NCI-H2029 (cell line): ENCODE measurements around the gene SLC2A9.
A peak's percentile ranks its signal among the peaks of the same experiment; 100 is the strongest.

ENCODE experiments used
- DNase-seq: peaks from one replicate; lab custom pipeline; 2025; lab: John Stamatoyannopoulos, UW

Gene SLC2A9

DNA sequence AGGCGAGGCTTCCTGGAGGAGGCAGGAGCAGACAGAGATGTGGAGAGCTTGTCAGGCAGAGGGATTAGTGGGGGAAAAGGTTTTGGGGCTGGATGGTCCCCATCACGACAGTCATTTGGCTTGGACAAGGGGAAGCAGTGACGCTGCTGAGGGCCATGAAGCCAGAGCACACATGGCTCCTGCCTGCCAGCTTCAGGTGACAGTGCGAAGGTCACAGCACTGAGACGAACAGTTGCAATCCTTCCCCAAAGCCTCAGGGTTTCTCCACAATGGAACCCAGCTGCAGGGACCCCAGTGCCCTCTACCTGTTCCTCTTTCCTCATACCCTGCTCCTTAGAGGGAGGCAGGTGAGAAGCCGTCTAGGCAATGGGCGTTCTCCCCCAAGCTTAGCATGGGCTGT is 129.6 kb downstream of the SLC2A9 start:
- no peak for DNase-seq

DNA sequence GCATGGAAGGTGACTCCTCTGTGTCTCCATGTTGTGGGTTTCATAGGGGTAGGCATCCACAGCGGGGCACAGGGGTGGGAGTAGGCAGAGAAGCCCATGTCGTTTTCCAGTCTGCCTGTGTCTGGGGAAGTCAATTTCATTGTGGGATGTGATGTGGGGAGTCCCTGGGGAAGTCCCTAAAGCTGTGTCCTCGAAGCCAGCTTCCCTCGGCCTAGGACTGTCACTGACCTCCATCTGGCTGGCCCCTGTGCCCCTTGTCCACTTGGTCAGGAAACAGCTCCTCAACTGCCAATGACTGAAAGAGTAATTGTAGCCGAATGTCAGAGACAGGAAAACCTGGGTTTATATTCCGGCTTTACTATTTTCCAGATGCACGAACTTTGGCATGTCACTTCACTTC is 130.2 kb downstream of the SLC2A9 start:
- no peak for DNase-seq

DNA sequence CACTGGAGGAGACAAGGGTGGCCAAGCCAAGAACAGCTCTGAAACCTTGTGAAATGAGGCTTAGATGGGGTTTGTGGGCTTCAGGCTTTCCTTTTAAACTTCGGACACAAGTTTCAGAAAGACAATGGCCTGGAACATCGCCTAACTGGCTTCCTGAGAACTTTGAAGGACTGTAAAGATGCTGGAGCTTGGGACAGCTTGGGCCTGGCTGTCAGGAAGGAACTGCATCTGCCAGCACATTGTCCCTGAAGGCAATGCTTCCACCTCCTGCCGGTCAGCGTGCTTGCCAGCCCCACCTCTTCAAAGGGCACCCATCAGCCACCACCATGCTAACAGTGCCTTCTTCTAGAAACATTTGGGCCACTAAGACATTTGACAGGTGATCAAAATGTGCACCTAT is 132.0 kb downstream of the SLC2A9 start:
- no peak for DNase-seq

DNA sequence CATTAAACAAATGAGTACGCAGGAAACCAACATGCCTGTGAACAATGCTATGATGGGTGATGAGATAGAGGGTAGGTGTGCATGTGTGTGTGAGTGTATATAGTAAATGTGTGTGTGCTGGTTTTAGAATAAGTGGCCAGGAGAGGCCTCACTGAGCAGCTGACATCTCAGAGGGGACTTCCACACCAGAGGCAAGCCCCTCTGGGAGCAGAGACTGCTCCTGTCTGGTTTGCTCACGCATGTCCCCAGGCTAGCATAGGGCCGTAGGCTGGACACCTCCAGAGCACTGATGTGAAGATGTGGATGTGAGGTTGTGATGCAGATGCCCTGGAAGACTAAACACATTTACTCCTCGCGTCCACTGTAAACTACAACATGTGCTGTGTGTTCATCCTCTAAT is 135.3 kb downstream of the SLC2A9 start:
- no peak for DNase-seq

DNA sequence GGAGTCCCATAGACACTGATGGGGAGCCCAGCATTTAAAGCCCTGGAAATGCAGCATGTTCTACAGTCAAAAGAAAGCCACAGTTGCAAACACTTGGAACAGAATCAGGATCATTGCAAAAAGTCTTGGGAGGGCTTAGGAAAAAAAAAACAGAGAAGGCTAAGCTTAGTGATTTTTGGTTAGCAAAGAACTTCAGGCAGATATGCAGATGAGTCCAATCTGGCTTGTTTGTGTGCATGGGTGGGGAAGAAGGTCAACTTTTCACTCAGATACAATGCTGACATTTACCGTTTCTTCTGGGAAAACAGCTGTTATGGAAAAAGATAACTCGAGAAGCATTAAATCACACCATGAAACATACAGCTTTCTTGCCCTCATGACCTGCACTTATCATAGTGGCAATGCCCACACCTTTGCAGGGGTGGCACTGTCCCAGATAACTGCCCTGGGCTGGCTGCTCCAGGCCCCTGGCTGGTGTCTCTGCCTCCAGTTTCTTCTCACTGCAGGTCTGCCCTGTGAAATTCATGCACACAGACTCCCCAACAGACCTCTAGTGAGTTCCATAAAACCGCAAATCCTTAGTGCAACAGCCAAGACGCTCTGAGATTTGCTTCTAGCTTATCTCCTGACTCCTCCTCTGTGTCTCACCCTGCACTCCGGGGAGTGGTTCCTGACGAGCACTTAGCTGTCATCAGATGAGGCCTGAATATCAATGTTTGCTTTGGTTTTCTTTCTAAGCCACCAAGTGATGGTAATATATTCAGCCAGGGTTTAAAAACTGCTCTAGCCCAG is 140.7 kb downstream of the SLC2A9 start:
- DNase-seq, result no peak

DNA sequence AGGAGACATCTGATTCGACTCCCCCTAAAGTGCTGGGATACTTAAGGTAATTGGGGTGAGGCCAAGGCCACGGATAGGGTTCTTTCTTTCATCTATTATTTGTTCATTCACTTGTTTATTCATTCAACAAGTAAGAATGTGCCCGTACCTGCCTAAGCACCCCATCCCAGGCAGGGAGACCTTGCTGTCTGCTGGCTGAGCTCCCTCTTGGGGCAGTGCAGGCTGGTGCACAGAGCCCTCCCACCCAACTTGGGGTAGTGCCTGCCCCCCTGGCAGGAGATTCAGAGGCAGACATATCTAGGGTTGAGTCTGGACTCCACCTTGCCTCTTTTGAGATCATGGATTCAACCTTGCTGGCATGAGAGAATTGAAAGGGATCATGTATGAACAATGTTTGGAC is 144.2 kb downstream of the SLC2A9 start:
- DNase-seq, result no peak

DNA sequence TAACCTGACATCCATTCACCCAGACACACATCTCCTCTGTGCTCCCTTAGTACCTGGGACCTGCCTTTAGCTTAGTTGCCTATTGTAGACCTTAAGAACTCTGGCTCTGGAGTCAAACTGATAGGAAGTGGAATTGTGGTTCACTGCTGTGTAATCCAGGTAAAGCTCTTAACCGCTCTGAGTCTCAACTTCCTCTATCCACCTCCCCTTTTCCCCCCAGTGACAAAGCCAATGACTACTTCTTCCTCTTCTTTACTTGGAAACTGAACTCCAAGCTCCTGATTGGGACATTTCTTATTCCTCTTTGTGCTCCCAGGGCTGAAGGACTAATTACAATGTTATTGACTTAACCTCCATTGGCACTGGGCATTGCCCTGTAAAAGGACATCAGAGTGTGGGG is 145.8 kb downstream of the SLC2A9 start:
- no peak for DNase-seq

DNA sequence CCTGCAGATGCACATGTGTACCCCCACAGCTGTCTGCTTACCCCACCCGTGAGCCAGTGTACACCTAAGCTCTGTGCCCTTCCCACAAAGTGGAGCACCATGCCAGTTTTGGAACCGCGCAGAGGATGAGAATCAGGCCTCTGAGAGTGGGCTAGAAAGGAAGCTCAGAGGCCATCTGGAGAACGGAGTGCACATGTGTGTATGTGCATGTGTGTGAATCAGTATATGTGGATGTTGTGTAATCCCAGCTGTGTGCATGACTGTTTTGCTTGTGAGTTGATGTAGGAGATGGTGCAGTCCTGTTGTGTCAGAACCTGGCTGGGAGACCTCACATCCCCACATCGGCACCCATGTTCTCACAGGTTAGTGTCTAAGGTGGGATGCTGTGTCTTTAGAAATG is 146.9 kb downstream of the SLC2A9 start:
- no peak for DNase-seq

DNA sequence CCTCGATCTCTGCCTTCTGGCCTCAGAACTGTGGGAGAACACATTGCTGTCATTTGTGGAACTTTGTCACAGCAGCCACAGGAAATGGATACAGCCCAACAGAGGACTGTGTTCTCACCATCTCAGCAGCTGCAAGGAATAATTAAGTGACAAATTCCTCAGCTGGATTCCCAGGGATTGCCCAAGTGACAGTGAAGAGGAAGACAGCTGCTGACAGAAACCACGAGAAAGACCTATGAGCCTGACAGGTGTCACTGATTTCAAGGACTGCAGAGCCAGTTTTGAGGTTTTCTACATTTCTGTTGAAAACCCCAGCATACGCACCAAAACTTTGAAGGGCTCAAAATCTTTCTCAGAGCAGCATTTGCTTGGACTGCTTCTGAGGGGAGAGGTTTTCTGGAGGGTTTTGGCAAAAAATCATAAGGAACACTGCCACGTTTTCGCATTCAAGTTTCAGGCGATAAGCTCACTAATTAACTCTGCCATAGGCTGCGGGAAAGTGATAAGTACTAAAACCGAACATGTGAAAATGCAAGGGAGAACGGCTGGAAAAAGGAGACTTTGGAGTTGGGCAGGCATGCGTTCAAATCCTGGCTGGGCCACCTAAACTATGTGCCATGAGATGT is 151.0 kb downstream of the SLC2A9 start:
- no peak for DNase-seq

DNA sequence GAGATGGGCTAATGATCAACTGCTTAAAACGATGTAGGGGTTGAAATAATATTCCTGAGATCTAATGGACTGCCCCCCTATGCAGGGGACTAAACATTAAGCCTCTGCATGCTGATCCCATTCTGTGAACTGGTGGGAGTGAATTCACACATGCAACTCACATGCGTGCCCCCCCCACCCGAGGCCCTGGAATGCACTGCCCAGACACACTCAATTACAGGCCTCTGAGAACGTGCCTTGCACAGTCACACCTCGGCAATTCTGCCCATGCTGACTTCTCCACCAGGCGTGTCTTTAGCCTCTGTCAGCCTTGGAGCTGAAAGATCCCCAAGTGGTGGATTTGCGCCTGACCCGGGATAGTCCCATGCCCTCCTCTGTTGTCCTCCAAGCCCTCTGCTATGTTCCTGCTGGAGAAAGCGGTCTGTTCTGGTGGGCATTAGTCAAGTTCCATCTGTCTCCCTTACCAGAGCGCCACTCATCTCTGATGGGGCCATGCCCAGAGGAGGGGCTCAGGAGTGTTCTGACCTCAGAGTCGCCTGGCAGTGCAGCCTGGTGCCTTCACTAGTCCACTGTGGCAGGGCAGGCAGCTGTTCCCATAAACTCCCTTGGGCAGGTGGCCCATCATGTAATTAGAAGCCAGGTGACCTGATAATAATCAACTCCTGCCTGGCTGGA is 153.4 kb downstream of the SLC2A9 start:
- DNase-seq, result peak; percentile 80

DNA sequence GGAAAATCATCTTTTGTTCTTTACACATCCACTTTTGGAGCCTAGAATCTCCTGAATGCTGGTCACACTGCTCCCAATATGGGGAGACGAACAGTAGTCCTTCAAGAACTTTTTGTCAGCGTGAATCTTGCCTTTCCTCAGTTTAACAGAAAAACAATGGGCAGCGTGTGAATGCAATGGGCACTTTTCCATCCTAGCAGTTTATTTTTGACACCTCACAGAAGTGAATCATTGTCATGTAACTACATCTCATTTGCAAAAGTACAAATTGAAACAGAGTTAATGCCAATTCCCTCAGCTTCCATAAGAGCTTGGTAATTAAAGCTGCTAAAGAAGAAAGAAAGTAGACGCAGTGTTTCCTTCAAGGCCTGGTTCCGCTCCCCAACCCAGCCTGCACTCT is 154.4 kb downstream of the SLC2A9 start:
- DNase-seq, result no peak

DNA sequence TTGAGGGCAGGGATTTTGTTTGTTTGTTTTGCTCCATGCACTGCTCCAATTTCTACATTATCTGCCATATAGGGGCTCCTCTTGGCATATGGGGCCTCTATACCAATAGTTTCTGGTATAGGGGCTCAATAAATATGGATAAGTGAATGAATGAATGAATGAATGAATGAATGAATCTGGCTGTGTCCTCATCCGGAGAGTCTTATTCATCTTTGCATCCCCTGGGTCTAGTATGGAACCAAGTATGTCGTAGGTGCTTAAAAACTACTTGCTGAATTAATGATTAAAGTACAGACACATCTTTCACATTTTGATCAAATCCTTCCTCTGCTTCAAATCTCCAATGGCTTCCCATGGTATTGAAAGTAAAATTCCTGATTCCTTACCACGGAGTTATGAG is 159.7 kb downstream of the SLC2A9 start:
- no peak for DNase-seq

DNA sequence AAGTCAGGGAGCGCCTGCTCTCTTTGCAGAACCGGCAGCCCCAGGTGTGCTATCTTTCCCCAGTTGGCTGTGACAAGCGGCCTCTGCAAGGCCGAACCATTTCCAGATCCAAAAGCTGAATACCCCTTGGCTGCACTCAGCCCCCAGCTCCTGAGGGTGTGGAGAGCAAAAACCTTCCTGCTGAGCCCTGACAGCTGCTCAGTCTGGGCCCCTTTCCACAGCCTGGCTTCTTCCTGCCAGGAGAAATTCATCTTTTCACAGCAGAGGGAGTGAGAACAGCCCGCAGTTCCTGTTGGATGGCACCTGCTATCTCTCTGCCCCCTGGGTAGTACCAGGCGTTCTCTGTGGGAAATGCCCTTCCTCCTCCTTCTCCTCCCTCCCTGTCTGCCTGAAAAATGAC is 161.5 kb downstream of the SLC2A9 start:
- no peak for DNase-seq

DNA sequence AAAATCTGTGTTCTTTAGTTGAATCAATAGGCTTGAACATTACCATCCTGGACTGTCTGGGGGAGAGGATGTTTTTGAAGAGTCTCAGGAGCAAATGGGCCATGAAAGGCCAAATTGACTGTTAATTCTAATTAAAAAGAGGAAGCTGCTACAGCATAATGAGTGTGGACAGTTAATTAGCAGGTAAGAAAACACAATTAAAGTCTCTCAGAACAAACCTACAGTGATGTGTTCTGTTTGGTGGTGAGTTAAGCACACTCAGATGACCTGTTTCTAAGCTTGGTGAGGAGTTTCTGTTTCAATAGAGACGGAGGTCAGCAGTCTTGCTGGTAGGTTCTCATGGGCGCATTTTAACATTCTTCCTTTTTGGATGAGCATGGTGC is 171.8 kb downstream of the SLC2A9 start:
- DNase-seq, result no peak

DNA sequence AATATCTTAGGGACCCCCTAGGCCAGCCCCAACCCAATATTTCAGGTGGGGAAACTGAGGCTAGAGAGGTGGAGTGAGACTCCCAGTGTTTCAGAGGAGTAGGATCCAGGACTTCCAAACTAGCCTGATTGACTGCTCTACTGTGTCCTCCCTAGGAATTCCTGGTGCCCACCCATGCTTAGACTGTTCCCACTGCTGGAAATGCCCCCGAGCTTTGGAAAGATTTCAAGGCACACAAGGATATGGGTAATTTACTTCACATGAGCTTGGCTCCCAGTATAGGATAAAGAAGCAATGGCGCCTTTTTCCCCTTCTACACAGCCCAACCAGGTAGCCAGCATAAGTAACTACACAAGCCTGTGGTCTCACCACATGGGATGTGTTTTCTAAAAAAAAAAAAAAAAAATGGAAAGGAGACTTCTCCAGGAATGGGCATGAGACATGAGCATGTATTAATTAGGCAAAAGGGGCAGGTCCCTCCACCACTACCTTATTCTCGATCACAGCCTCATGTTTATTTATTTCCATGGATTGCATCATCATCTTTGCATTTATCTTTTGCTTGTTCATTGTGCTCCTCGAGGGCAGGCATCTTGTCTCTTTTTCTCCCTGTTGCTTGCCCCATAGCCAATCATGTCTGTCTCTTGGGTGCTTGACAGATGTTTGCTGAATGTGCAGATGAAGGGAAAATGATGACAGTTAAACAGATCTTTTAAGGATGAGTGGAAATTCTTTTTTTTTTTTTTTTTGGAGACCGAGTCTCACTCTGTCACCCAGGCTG is 173.1 kb downstream of the SLC2A9 start:
- no peak for DNase-seq

DNA sequence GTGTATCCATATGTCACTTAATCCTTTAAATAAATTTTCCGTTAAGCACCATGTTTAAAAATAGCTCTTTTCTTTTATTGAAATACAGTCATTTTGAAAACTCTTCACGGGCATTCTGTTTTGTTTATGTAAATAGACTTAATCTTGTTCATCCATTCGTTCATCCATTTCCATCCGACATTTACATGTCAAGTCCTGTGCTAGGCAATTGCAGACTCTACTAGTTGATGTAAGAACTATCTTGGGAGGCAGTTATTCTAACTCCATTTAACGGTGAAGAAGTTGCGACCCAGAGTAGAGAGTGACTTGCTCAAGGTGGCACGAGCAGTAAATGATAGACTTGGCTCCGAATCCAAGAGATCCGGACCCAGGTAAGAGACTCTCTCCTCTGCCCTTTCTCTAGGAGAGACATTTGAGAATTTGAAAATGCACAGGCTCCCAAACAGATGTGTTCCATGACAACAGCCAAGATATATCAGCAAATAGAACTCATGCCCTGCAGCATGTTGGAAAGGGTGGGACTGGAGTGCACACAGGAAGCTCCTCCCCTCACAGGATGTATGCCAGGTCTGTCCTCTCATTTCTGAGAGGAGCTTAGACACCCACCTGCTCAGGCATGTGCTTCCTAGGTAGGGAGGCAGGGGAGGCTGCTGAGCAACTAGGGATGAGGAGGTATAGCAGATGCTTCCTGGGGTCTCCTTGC is 175.4 kb downstream of the SLC2A9 start:
- DNase-seq, result peak; percentile 28

DNA sequence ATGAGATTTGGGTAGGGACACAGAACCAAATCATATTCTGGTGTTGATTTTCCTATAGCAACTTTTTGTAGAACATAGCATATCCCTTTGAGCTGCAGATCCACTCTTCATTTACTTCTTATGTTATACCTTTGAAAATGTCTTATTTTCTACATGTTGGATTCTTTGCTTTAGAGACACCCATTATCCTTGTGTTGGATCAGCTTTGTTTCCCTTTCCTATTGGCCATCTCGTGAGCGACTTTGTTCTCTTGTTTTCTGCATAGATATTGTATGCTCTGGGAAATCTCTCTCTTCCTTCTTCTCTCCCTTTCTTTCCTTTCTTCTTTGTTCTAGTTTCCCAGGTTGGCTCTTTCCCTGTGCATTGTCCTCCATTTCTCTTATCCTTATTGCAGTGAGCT is 180.2 kb downstream of the SLC2A9 start:
- no peak for DNase-seq

DNA sequence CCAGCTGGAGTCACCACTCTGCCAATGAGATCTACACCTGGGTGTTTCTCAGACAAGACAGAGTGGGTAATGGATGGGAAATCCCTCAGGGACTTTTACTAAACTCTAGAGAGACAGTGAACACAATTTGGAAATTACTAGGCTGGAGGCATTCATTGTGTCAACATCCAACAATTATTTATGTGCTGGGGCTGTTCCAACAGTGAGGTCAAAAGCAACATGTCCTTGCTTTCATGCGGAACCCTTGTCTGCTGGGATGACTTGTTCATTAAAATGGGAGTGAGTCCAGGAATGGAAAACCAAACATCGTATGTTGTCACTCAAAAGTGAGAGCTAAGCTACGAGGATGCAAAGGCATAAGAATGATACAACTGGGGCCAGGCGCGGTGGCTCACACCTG is 185.9 kb downstream of the SLC2A9 start:
- no peak for DNase-seq

DNA sequence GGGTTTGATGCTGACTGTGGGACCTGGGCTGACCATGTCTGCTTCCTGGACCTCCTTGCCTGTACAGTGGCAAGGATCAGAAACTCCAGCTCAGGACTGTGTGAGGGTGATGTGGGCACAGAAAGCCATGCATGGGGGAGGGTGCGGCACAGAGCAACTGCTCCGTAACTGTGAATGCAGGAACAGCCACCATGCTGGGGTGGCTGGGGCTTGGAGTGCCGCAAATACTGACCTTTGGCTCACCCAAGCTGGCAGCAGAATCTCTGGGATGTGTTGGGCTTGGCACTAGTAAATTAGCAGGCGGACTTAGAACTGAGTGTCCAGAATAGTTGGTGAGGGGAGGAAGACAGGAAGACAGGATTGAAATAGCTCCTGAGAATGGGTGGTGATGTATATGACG is 187.9 kb downstream of the SLC2A9 start:
- no peak for DNase-seq

DNA sequence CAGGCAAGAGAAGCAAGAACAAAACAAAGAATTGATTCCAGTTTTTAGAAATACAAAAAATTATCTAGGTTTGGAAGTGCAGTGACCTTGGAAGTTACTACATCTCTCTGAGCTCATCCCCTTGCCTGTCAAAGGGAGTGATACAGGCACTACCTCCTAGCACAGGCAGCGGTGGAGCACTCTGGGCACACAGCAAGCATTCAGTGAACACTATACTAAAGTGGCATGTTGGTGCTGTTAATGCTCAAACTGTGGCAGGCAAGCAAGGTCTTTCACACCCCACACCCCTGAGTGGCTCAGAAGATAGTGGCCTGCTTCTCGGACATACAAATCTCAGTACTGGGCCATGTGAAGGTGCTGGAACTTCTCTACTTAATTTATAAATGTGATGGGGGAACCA is 188.7 kb downstream of the SLC2A9 start:
- DNase-seq, result no peak

DNA sequence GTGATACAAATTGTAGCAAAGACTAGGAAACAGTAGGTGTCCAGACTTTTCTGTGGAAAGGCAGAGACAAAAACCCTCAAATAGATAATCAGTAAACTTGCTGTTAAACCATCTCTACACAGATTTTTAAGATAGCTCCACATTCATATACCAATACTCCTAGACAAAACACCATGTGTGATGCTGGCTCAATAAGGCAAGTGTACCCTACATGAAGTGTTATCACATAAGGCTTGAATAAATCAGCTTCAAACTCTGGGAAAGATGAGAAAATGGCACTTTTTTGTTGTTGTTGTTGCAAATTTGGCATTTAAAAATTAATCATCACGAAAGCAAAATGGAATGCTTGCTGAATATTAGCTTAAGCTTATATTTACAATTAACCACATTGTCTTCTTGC is 194.7 kb downstream of the SLC2A9 start:
- DNase-seq, result no peak

DNA sequence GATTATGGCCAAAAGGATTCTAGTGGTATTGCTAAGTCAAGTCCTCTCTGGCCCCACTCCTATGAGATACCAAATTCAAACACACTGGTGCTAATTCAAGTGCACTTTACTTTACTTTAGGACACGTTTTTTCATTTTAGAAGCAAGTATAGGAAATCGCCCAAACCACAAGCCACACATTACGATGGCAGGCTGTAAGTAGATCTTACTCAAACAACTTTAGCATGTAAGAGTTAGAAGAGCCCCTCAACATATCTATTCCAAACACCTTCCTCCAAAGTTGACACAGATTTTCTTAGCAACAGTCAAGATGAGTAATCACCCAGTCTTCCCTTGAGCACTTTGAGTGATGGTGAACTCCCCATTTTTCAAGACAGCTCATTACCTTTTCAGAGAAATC is 196.2 kb downstream of the SLC2A9 start:
- no peak for DNase-seq
